A673 (cell line): ENCODE measurements around the gene CD96. TPM values are rescaled to one million over a fixed set of nuclear protein-coding genes. Genes with fewer than 3 reads are reported as not detected.

Experiments
- BruUV-seq: library from RNA; stranded (reverse); fragments of 400-500 nt; replicated peaks from 2 replicates; lab custom pipeline; 2021; lab: Mats Ljungman, UMichigan
- CTCF ChIA-PET: fragments of 300-600 bp; sonication (Branson Sonifier 250); formaldehyde crosslinking; loops from one replicate; lab custom pipeline; 2022; ENCODE audit warnings: antibody characterized with exemption; lab: Charles Lee
- POLR2A ChIA-PET: fragments of 300-600 bp; sonication (Branson Sonifier 250); formaldehyde crosslinking; loops from one replicate; lab custom pipeline; 2022; ENCODE audit warnings: antibody characterized with exemption; ENCODE audit not compliant: low non-redundant PET; lab: Charles Lee
- DNase-seq: peaks from one replicate; pipeline ENCODE4 v3.0.0-alpha.2; 2015; ENCODE audit warnings: low spot score
- H3K27ac ChIP-seq: fragments of 200-600 bp; sonication (generic); 2 replicates; pipeline ENCODE4 v1.5.1; 2016; ENCODE audit warnings: mixed run types, low read depth, mild to moderate bottlenecking, mixed read lengths, antibody characterized with exemption, low read length; ENCODE audit not compliant: poor library complexity, severe bottlenecking
- H3K27me3 ChIP-seq: fragments of 200-600 bp; sonication (generic); replicated peaks from 2 replicates; pipeline ENCODE4 v1.6.1; 2017; ENCODE audit warnings: mixed run types, low read depth, mild to moderate bottlenecking, mixed read lengths, antibody characterized with exemption, low read length; ENCODE audit not compliant: insufficient read depth, poor library complexity
- H3K36me3 ChIP-seq: fragments of 200-600 bp; sonication (generic); 2 replicates; pipeline ENCODE4 v1.6.1; 2016; ENCODE audit warnings: mixed run types, mild to moderate bottlenecking, mixed read lengths, antibody characterized with exemption, low read length; ENCODE audit not compliant: insufficient read depth, poor library complexity, severe bottlenecking
- H3K4me1 ChIP-seq: fragments of 200-600 bp; sonication (generic); 2 replicates; pipeline ENCODE4 v1.6.1; 2017; ENCODE audit warnings: mixed run types, mild to moderate bottlenecking, mixed read lengths, antibody characterized with exemption, low read length; ENCODE audit not compliant: insufficient read depth, poor library complexity, severe bottlenecking
- H3K4me3 ChIP-seq: fragments of 200-600 bp; sonication (generic); 2 replicates; pipeline ENCODE4 v1.5.1; 2016; ENCODE audit warnings: low read depth, mixed run types, mild to moderate bottlenecking, mixed read lengths, low read length; ENCODE audit not compliant: poor library complexity, severe bottlenecking
- H3K9me3 ChIP-seq: fragments of 200-600 bp; sonication (generic); 2 replicates; pipeline ENCODE4 v1.6.1; 2016; ENCODE audit warnings: mixed run types, low read depth, mild to moderate bottlenecking, mixed read lengths, antibody characterized with exemption, low read length; ENCODE audit not compliant: poor library complexity, severe bottlenecking
- EZH2 ChIP-seq: fragments of 200-600 bp; sonication (generic); IDR thresholded peaks from 2 replicates; pipeline ENCODE4 v1.6.1; 2017; ENCODE audit warnings: borderline replicate concordance, low read depth, mild to moderate bottlenecking, mixed read lengths, antibody characterized with exemption, low read length; ENCODE audit not compliant: poor library complexity, severe bottlenecking
- intact Hi-C: fragments of 100-400 bp; cut with micrococcal nuclease; formaldehyde crosslinking; loops from one replicate; pipeline ENCODE4 v1.10.0; 2022; ENCODE audit not compliant: unreplicated experiment
- total RNA-seq: library from RNA; stranded (reverse); gene quantifications from 2 replicates; pipeline ENCODE4 v1.2.3, GENCODE V29; 2021
- TF ChIP-seq, protein P1 (sequence below): fragments of 300-800, 200-600 bp; sonication (generic); conservative IDR thresholded peaks from 2 replicates; pipeline ENCODE4 v1.5.1; 2017; ENCODE audit warnings: low read depth, mild to moderate bottlenecking, antibody characterized with exemption, low read length, moderate library complexity, mixed read lengths

The CD96 gene
- total RNA-seq, 1 experiment from 2014 or later: not detected

DNA sequence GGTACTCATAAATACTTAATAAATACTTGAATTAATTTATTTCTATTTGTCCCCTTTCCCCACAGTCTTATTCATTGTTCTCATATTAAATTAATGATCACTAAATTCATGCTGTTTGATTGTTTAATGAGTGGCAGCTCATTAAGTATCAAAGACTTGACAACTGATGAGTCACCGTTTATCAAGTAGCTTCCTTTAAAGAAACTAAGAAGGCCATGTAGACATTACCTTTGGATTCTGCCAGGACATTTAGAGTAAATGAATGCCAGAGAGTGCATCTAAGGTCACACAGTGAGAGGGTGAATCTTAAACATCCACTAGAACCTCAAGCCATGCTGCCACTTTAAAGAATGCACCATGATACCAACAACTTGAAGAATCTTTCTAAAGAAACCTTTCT is 29.3 kb downstream of the CD96 start:
- no peak overlapping the region for H3K27ac ChIP-seq
- POLR2A ChIA-PET: no interaction called here
- H3K4me3 ChIP-seq: no peak overlapping the region
- DNase-seq: no peak
- H3K27me3 ChIP-seq: no peaks in the 10 kb centered on the region
- H3K4me1 ChIP-seq: no peaks in the 10 kb centered on the region
- CTCF ChIA-PET: no interaction called here
- intact Hi-C loops: no loop called here
- no peaks in the 10 kb centered on the region for H3K36me3 ChIP-seq
- TF ChIP-seq, protein P1, sequence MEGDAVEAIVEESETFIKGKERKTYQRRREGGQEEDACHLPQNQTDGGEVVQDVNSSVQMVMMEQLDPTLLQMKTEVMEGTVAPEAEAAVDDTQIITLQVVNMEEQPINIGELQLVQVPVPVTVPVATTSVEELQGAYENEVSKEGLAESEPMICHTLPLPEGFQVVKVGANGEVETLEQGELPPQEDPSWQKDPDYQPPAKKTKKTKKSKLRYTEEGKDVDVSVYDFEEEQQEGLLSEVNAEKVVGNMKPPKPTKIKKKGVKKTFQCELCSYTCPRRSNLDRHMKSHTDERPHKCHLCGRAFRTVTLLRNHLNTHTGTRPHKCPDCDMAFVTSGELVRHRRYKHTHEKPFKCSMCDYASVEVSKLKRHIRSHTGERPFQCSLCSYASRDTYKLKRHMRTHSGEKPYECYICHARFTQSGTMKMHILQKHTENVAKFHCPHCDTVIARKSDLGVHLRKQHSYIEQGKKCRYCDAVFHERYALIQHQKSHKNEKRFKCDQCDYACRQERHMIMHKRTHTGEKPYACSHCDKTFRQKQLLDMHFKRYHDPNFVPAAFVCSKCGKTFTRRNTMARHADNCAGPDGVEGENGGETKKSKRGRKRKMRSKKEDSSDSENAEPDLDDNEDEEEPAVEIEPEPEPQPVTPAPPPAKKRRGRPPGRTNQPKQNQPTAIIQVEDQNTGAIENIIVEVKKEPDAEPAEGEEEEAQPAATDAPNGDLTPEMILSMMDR: no peak
- TF ChIP-seq EZH2: no peak
- BruUV-seq: no TSS peak
- H3K9me3 ChIP-seq: no peaks in the 10 kb centered on the region

DNA sequence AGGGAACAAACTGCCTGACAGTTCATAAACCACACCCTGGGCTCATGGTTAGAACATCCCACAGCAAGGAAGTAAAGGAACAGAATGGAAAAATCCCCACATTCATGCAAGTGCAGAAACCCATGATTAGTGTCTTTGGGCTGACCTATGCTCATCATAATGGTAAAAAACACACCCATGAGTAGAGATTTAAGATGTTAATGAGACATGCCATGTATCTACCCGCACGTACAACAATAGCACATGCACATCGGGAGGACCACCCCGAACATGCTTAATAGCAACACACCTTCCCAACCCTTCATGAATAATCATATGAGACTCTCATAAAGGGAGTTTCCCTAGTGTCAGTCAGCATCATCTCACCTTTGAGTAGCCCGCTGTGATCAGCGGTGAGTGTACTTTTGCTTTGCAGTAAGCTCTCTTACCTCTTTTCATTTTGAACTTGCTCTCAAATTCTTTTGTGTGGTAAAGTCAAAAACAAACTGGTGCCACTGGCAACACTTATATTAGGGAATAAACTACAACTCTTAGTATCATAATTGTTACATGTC is 30.0 kb downstream of the CD96 start:
- TF ChIP-seq, protein P1: no peak
- no peak for TF ChIP-seq EZH2

DNA sequence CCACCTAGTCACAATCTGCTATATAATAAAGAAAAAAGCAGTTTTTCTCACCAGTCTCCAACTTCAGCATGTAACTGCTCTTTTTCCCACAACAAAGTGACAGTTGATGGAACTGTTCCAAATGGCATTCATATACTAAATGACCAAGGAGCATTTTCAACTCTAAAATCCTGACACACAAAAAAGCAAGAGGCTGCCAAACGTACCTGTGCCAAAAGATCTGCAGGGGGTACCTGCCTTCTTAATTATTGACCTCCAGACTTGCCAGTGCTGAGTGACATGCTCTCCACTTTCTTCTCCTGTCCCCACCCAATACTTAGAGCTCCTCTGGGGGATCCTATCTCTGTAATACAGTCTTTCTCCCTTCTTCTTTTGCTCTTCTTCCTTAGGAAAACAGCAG is 35.1 kb downstream of the CD96 start:
- POLR2A ChIA-PET: no interaction called here

More for the DNA sequence above, 30.0 kb downstream of the CD96 start:
- Histone ChIP-seq H3K9me3 (no peaks in the 10 kb centered on the region), H3K27me3 (no peaks in the 10 kb centered on the region), H3K36me3 (no peaks in the 10 kb centered on the region), H3K27ac (no peak overlapping the region), H3K4me3 (no peak overlapping the region), H3K4me1 (no peaks in the 10 kb centered on the region)
- BruUV-seq: no TSS peak
- CTCF ChIA-PET: no interaction called here
- intact Hi-C loops: no loop called here
- POLR2A ChIA-PET: no interaction called here
- DNase-seq: no peak

More for the DNA sequence above, 35.1 kb downstream of the CD96 start:
- BruUV-seq: no TSS peak
- DNase-seq: no peak
- Histone ChIP-seq H3K27ac (no peak overlapping the region), H3K4me1 (no peaks in the 10 kb centered on the region), H3K36me3 (no peaks in the 10 kb centered on the region), H3K9me3 (no peaks in the 10 kb centered on the region), H3K4me3 (no peak overlapping the region), H3K27me3 (no peaks in the 10 kb centered on the region)
- CTCF ChIA-PET: interaction anchor here (1.1 kb wide), 1 partner anchor 114 kb away, joined by 9 read pairs; no protein-coding TSS in a partner anchor
- TF ChIP-seq EZH2: no peak
- TF ChIP-seq, protein P1: no peak
- intact Hi-C loops: no loop called here
